DMS114 treated with DMSO at 0.1 percent for 48 hours (cell line): ENCODE results near the gene PPM1B.
"Not testable (repeated sequence)": the region's sequence is repeated elsewhere in the genome, so short reads cannot be mapped to it uniquely, and the experiment has no call there.

ENCODE experiments used
- DNase-seq: peaks from one replicate; lab custom pipeline; 2025; ENCODE audit not compliant: unreplicated experiment; lab: John Stamatoyannopoulos, UW

Gene PPM1B

GRCh38 chr2:44246840-44247369 is 78.2 kb downstream of the PPM1B start:
- no peak for DNase-seq

GRCh38 chr2:44247924-44248323 is 79.2 kb downstream of the PPM1B start:
- DNase-seq = no peak

- not testable (repeated sequence) for DNase-seq
Observed at GRCh38 chr2:44249269-44249668, 80.6 kb downstream of the PPM1B start.

- no peak for DNase-seq
Observed at GRCh38 chr2:44250376-44250775, 81.7 kb downstream of the PPM1B start.

GRCh38 chr2:44254023-44254422 is 85.3 kb downstream of the PPM1B start:
- no peak for DNase-seq

- not testable (repeated sequence) for DNase-seq
Observed at GRCh38 chr2:44255704-44256103, 87.0 kb downstream of the PPM1B start.

- DNase-seq = not testable (repeated sequence)
Observed at GRCh38 chr2:44257802-44258201, 89.1 kb downstream of the PPM1B start.

GRCh38 chr2:44267269-44267795 is 98.7 kb downstream of the PPM1B start:
- no peak for DNase-seq

- no peak for DNase-seq
Observed at GRCh38 chr2:44267796-44268648, 99.3 kb downstream of the PPM1B start.

- DNase-seq = no peak
Observed at GRCh38 chr2:44269831-44270230, 101.2 kb downstream of the PPM1B start.

- no peak for DNase-seq
Observed at GRCh38 chr2:44271296-44271695, 102.6 kb downstream of the PPM1B start.

GRCh38 chr2:44273076-44273475 is 104.4 kb downstream of the PPM1B start:
- DNase-seq = no peak

GRCh38 chr2:44273596-44273995 is 104.9 kb downstream of the PPM1B start:
- DNase-seq = no peak

- no peak for DNase-seq
Observed at GRCh38 chr2:44275927-44276303, 107.2 kb downstream of the PPM1B start.

- DNase-seq = no peak
Observed at GRCh38 chr2:44277541-44277940, 108.9 kb downstream of the PPM1B start.

- no peak for DNase-seq
Observed at GRCh38 chr2:44280869-44281268, 112.2 kb downstream of the PPM1B start.
